DMS79 treated with DMSO at 0.1 percent for 48 hours (cell line): ENCODE data around the gene SPACDR.

ENCODE experiments used
- DNase-seq: peaks from one replicate; lab custom pipeline; 2025; lab: John Stamatoyannopoulos, UW

Gene SPACDR

DNA sequence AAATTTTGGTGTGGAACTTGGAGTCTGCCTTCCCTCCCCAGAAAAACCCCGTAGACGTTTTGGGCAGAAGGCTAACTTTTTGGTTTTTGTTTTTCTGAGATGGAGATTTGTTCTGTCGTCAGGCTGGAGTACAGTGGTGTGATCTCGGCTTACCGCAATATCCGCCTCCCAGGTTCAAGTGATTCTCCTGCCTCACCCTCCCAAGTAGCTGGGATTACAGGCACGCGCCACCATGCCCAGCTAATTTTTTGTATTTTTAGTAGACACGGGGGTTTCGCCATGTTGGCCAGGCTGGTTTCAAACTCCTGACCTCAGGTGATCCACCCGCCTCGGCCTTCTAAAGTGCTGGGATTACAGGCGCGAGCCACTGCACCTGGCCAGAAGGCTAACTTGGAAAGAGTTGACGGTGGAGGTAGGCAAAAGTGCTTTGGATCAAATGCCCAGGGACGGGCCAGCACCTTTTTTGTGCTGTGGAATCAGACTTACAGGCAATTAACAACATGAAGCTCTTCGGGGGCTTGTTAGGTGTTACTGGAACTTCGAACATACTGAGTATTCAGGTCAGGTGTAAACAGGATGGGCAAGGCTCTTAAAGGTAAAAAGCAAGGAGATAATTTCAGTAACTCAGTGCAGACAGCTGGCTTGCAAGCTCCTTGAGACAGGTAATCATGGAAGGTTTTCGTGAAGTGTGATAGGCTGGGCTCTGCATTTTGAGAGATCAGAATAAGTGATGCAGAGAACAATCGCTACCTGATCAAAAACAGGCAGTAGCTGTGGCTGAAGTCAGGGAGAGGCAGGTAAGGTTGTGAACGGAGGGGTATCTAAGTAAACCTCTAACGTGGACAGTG lies 29.5 kb downstream of the SPACDR start:
- no peak for DNase-seq

DNA sequence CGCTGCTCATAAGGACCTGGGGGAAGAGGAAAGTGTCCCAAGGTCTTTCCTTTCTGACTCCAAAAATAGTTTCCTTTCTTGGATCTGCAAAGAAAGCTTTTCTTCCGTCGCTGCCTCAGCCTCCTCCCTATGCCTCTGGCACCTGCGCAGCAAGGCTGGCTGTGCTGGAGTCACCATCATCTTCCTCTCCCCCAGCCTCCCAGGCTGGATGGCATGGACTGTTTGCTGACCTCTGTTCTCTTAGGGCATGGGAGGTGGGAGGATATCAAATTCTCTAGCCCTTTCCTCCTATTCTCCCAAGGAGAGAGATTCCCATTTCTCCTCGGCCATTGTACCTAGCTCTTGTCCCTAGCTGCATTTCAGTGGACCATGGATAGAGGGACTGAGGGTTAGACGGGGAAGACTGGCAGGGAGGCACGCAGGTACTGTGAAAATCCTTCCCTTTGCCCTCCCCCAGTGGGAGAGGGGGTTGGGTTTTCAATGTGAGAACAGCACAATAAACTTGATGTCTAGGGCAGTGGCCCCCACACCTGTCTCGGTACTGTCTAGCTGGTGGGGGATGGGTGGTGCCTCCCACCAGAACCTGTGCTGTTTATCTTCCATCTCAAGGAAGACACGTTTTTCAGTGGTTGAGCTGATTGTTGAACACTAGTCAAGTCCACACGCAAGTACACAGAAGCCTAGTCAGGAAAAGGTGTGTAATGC lies 30.3 kb downstream of the SPACDR start:
- DNase-seq = no peak

DNA sequence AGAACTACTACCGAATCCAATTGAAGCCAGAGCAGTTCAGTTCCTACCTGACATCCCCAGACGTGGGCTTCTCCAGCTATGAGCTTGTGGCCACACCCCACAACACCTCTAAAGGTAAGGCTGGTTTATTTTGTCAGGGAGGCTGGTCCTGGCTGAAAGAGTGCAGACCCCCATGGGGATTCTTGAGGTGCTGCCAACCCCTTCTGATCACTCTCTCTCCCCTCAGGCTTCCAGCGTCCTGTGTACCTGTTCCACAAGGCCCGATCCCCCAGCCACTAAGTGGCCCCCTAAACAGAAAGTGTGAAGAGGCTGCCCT lies 30.8 kb downstream of the SPACDR start:
- DNase-seq = no peak

DNA sequence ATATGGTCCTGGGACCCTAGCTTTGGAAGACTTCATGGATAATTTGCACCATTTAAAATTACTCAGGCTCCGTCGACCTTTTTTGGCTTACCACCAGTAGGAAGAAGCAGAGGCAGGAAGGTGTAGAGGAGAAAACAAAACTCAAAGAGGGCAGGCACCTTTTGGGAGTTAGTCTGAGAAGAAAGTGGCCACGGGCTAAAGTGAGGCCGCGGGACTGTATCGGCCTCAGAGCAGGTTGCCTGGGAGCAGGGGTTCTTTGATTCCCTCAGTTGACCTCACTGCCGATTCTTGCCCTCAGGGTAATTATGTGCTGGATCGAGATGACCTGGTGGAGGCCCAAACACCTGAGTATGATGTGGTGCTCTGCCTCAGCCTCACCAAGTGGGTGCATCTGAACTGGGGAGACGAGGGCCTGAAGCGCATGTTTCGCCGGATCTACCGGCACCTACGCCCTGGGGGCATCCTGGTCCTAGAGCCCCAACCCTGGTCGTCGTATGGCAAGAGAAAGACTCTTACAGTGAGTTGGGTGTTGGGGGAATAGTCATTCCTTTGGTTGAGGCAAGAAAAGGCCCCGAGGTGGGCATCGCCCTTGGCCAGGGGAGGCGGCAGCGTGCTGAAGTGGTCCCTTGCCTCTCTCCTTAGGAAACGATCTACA lies 31.3 kb downstream of the SPACDR start:
- no peak for DNase-seq

DNA sequence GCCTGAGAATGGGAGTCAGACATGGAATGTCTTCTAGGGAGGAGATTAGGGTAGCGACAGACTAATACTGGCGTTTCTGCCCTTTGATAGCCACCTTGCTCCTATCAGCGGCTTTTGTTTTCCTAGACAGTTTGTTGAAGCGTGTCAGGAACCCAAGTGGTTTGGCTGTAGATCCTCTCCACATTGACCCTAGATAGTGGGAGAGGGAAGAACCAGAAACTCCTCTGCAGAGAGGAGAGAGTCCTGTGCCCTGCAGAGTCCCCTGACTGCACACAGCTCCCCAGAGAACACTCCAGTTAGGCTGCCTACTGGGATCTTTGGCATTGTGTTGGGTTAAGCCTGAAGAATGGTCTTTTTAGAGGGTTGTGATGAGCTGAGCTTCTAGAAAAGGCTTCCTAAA lies 32.0 kb downstream of the SPACDR start:
- no peak for DNase-seq

DNA sequence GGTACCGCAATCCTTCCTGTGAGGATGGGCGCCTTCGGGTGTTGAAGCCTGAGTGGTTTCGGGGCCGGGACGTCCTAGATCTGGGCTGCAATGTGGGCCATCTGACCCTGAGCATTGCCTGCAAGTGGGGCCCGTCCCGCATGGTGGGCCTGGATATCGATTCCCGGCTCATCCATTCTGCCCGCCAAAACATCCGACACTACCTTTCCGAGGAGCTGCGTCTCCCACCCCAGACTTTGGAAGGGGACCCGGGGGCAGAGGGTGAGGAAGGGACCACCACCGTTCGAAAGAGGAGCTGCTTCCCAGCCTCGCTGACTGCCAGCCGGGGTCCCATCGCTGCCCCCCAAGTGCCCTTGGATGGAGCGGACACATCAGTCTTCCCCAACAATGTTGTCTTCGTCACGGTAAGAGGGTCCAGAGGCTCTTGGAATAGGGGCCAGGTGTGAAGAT lies 32.7 kb downstream of the SPACDR start:
- no peak for DNase-seq

DNA sequence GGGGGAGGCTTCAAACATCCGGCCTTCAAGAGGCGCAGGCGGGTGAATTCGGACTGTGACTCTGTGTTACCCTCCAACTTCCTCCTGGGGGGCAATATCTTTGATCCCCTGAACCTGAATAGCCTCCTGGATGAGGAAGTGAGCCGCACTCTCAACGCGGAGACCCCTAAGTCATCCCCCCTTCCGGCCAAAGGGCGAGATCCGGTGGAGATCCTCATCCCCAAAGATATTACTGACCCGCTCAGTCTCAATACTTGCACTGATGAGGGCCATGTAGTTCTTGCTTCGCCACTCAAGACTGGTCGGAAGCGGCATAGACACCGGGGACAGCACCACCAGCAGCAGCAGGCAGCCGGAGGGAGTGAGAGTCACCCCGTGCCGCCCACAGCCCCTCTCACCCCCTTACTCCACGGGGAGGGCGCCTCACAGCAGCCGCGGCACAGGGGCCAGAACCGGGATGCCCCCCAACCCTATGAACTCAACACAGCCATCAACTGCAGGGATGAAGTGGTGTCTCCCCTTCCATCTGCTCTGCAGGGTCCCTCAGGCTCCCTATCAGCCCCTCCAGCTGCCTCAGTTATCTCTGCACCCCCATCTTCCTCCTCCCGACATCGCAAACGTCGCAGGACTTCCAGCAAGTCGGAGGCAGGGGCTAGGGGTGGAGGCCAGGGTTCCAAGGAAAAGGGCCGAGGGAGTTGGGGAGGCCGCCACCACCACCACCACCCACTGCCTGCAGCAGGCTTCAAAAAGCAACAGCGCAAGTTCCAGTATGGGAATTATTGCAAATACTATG lies 33.4 kb downstream of the SPACDR start:
- no peak for DNase-seq

DNA sequence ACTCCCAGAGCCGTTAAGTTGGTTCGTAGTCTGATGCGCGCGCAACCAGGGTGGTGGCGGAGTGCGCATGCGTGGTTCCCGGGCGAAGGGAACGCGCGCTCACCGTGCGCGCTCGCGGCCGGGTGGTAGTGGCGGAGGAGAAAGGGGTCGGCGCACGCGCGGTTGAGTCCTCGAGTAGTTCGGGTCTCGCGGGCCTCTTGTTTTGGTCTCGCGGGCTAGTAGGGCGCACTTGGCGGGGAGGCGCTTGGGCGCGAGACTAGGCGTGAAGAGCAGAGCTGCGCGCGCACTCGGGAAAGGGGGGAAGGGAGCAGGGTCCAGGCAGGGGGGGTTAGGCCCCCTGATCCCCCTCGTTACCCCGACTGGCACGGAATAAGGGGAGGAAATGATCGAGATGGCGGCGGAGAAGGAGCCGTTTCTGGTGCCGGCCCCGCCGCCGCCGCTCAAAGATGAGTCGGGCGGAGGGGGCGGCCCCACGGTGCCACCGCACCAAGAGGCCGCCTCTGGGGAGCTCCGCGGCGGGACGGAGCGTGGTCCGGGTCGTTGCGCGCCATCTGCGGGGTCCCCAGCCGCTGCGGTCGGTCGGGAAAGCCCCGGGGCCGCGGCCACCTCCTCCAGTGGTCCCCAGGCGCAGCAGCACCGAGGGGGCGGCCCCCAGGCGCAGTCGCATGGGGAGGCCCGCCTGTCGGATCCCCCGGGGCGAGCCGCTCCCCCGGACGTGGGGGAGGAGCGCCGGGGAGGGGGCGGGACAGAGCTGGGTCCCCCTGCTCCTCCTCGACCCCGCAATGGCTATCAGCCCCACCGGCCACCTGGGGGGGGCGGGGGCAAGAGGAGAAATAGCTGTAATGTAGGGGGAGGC lies 34.2 kb downstream of the SPACDR start, which contains the start of gene MEPCE:
MEPCE (plus strand) TSS at position 195 of the 856 bp plus-strand sequence; CDS start at position 383, 188 bp downstream.
- peak; percentile 92 for DNase-seq

DNA sequence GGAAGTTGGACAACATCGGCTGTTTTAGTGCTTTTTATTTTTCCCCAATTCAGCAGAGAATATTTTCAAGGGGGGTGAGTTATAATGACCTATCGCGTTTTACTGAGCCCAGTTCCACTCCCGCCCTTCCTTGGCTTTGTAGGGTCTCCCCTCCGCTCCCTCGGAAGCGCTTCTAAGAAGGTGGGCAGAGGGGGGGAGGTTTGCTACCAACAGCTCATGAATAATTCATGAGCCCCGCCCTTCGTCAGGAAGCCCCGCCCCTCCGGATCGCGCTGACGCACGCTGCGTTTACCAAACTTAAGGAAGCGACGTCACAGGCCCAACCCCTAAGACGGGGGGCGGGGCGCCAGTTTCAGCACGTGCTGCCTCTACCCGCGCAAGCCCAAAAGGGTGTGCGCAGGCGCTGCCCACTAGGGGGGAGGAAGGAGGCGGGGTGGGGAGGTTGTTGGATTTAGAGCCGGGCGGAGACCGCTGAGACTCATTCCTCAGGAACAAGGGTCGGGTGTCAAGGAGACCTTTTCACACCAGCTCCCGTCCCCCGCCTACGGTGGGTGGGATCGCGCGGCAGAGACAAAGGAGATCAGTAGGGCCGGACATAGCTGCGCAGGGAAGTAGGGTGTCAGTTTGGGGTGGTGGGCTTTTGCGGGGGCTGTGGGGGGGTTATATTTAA lies 35.0 kb downstream of the SPACDR start:
- DNase-seq = peak; percentile 98

DNA sequence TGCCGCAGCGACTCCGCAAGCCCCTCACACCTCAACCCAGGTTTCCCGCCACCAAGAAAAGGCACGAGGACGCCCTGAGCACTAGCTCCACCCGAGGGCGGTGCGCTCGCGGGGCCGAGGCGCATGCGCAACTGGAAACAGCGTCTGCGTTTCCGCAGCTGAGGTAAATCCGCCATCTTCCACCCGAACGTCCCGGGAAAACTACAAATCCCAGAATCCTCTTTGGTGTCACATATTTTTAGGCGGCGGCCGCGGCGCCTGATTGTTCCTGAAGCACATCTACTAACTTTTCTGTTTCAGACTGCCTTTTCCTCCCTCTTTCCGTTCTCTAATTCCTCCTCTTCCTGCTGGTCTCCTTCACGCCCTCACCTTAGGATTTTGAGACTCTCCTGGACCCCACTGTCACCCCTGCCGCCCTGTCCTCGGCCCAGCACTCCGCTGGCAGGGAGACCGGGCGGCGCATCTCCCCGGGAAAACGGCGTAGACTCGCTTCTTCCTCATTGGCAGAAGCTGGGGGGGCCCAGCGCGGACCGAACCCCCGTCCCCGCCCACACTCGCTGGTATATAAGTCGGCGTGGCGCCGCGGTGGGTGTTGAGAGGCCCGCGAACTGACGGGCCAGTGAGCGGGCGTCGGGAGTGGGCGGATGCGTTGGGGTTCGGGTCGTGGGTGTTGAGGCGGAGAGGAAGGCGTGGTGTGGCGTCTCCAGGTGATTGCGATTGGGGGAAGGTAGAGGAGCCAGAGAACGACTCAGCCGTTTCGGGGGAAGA lies 35.7 kb downstream of the SPACDR start, which contains the start of gene ZCWPW1:
ZCWPW1 (minus strand) TSS at position 505 of the 768 bp plus-strand sequence. CDS start 8,054 bp downstream, outside the sequence.
- DNase-seq = peak; percentile 94

DNA sequence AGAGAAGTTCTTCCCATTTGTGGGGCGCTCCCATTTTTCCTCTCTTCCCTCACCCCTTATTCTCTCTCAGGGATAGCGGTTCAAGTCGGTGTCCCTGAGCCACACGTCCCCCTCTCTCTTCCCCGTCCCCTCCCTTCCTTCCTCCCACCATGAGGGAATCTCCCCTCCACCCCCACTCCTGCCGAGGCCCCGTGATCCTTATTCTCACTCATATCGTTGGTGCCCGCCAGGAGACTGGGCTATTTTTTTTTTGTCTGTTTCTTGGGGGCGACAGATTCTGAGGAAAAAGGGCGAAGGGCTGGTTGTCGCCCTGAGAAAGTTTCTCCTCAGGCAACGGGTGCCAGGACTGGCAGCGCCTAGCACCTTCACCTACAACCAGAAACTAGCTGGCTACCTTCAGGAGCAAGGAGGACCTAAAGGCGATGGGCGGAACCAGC lies 36.3 kb downstream of the SPACDR start:
- DNase-seq = no peak

DNA sequence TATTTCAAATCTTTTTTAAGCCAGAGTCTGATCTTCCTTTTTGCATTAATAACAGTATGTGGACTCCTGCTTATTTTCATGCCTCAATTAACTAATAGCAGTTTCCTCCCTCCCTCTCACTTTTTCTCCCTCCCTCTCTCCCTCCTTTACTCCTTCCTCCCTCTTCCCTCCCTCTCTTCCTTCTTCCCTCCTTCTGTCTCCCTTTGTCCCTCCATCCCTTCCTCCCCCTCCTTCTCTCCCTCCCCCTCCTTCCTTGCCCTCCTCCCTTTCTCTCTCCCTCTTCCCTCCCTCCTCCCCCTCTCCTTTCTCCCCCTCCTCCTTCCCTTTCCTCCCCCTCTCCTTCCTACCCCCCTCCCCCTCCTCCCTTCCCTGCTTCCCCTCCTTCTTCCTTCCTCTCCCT lies 37.5 kb downstream of the SPACDR start:
- DNase-seq = no peak

DNA sequence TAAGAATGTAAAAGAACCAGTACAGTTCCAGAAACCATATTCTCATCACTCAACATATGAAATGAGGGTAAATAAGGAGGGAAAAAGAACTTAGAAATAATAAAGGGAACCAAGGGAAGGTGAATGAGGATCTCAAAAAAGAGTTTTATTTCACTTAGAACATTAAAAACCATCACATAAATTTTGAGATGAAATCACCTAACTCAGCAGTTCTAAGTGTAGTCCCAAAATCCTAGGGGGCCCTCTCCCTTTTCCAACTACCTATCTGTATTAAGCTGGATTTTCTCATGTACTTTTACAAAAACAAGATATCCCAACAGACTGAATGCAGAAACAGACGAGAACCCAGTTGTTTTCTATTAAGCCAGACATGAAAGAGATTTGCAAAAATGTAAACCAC lies 38.7 kb downstream of the SPACDR start:
- DNase-seq = no peak

DNA sequence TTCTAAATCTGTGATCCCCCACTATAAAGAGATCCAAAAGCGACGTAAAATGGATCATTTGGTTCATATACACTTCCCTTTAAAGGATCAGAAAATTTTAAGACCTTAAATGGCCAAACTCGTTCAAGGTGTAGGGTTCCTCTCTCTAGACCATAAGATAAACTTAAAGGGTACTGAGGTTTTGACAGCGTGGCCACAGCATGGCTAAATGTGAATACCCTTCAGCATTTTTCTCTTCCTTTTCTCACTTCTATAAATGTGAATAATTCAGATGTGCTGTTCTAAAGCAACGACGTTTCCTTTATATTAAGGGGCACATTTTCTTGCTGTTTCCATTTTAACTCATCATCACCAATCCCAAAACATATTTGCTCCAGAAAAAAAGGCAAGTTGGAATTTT lies 40.7 kb downstream of the SPACDR start:
- DNase-seq = no peak

DNA sequence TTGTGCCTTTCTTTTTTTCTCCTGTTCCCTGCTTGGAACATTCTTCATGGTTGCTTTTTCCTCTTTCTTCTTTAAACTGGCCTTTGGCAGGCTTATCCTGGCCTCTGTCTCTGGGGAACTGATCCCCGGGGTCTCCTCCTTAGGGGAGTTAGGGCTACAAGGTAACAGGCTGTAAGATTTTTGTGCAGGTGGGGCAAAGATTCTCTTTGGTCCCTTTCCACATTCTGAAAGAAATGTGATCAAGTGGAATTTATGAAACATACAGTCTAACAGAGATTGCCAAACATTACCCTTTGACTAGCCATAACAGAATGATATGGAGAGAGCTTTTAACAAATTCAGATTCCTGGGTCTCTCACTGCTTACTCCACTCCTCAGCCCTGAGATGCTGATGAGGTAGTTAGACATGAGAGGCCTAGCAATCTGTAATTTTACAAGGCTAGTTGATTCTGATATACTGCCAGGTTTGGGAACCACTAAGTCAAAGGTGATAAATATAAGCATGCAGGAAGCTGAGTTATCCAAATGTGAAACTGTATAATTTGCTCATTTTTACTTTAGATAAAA lies 44.3 kb downstream of the SPACDR start:
- no peak for DNase-seq

DNA sequence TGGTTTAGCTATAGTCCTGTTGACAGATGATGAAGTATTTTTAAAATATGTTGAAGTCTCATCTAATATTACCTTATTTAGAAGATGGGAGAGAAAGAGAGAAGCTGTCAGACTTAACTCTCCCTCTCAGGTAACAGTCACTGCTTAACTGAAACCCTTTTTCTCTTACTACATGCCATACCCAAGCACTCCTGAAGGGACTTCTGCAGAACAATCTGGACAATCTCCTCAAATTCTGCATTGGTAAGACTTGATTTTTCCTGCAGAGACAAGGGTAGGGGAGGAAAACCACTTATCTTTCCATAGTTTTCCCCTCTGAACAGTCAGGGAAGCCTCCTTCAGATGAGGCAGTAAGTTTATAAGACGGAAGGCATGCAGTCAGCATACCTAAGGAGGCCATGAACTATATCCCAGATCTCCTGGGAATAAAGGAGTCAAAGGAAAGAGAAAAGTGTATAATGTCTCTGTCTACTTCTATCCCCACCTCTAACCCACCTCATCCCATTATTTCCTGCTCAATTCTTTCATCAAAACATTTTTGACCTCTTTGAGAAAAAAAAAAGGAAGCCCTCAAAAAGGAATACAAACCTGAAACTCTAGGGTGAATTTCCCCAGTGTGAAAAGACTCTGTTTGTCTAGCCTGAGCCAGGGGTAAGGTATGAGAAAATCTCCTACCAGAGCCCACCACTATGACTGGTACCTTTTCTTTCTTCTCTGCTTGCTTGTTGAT lies 45.0 kb downstream of the SPACDR start:
- no peak for DNase-seq

DNA sequence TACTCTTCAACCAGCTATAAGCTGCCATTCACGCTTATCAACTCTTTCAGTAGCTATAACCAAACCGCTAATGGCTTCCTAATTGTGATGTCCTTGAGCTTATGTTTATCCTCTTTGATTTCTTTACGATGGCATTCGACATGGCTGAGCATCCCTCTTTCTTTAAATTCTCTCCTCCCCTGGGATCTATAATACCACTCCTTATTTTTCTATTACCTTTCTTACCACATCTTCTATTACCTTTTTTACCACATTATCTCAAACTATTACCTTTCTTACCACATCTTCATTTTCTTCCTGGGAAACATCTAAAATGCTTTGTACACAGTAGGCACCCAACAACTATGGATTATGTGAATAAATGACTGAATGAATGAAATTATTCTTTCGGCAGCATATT lies 48.6 kb downstream of the SPACDR start:
- DNase-seq = no peak

DNA sequence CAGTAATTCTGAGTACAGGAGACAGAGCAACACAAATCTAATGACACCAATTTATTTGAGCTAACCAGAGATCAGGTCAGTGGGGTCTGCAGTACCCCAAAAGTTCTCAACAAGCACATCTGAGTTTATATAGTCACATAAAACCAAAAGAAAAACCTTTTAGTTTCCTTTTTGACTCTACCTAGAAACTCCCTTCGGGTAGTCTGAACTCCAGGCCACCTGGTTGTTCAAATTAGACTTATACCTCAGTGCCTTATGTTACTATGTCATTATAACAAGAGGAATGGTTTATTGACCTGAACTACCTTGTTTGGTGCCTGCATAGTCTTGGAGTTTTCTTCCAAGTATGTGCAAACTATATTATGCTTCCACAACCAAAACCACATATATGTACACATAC lies 50.2 kb downstream of the SPACDR start:
- DNase-seq = no peak

DNA sequence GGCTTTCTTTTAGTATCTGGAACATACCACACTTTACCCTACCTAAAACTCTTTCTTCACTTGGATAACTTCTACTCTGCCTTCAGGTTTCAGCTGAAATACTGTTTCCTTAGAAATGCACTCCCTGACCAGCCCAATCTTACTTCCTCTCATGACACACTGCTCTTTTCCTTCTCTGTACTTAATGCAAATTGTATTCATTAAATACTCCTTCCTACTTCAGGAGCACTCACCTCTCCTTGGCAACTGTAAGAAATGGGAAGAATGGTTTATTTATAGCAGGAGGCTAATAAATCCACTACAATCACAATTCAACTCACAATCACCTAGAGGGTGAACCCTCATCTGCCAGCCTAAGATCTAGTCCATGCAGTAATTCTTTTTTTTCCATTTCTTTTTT lies 50.7 kb downstream of the SPACDR start:
- DNase-seq = no peak
